ENCODE data around the gene SPACA4.

Gene SPACA4

DNA sequence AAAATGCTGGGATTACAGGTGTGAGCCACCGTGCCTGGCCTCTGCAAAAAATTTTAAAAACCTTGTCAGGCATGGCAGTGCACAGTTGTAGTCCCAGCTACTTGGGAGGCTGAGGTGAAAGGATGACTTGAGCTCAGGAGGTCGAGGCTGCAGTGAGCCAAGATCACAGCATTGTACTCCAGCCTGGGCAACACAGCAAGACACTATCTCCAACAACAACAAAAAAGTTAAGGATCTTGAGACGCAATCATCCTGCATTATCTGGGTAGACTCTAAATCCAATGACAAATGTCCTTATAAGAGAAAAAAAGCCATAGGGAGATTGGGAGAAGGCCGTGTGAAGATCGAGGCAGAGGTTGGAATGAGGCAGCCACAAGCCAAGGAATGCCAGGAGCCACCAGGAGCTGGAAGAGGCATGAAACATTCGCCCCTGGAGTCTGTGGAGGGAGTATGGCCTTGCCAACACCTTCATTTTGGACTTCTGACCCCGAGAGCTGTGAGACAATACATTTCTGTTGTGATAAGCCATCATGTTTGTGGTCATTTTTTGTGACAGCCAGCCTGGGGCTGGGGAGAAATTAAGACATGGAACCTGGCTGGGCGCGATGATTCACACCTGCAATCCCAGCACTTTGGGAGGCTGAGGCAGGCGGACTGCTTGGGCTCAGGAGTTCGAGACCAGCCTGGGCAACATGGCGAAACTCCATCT, 44.6 kb downstream of the SPACA4 start:
- no peak for DNase-seq (ENCODE audit: low read depth in 2 of 2)

DNA sequence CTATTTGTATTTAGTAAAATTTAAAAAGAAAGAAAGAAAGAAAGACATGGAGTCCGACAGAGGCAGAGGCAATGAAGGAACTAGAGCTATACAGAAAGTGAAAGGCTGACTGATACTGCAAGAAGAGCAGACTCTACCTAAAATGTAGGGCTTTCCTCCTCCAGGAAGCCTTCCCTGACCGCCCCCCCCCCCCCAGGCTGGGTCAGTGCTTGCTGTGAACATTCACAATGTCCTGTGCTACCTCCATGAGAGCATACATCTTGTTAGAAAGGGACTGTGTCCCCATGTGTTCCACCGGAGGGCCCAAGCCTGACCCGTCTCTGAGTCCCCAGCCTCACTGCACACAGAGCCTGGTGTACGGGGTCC, 45.1 kb downstream of the SPACA4 start:
- DNase-seq (ENCODE audit: low read depth in 2 of 2), result no peak

GRCh38 chr19:48654299-48655059, 47.9 kb downstream of the SPACA4 start:
- DNase-seq (ENCODE audit: low read depth in 2 of 2), result no peak

GRCh38 chr19:48656840-48657474, 50.4 kb downstream of the SPACA4 start:
- no peak for DNase-seq (ENCODE audit: low read depth in 2 of 2)
